WTC11 (cell line): Measurements from ENCODE around the gene NOSTRIN. TPM values are rescaled to one million over a fixed set of nuclear protein-coding genes. Genes with fewer than 3 reads are reported as not detected.

Experiments used
- ATAC-seq: fragments of 200-7000 bp; cut with Tn5 transposase; 2 replicates; pipeline ENCODE4 v1.10.0; 2021; ENCODE audit warnings: mild to moderate bottlenecking, moderate library complexity
- CTCF ChIA-PET: fragments of 300-600 bp; sonication (Branson Sonifier 250); formaldehyde crosslinking; loops from one replicate; lab custom pipeline; 2021; ENCODE audit warnings: antibody characterized with exemption; lab: Charles Lee
- POLR2A ChIA-PET: fragments of 350-600 bp; sonication (Branson Sonifier 250); formaldehyde crosslinking; loops from one replicate; lab custom pipeline; 2021; ENCODE audit warnings: antibody characterized with exemption; lab: Charles Lee
- DNase-seq: peaks from one replicate; pipeline ENCODE4 v3.0.0; 2021; ENCODE audit warnings: low spot score
- H3K27ac Mint-ChIP-seq: 2 replicates; pipeline ENCODE4 v1.8.0; 2021; ENCODE audit warnings: mixed read lengths
- H3K27me3 Mint-ChIP-seq: 2 replicates; pipeline ENCODE4 v1.8.0; 2021; ENCODE audit warnings: low read depth, mild to moderate bottlenecking, moderate library complexity, mixed read lengths
- H3K36me3 Mint-ChIP-seq: 2 replicates; pipeline ENCODE4 v1.8.0; 2021; ENCODE audit warnings: mixed read lengths
- H3K4me1 Mint-ChIP-seq: 2 replicates; pipeline ENCODE4 v1.8.0; 2022; ENCODE audit warnings: mixed read lengths
- H3K4me3 Mint-ChIP-seq: 2 replicates; pipeline ENCODE4 v1.8.0; 2021; ENCODE audit warnings: mild to moderate bottlenecking, moderate library complexity, mixed read lengths
- H3K9me3 Mint-ChIP-seq: 2 replicates; pipeline ENCODE4 v1.8.0; 2021; ENCODE audit warnings: mixed read lengths
- ATF1 ChIP-seq: sonication (generic); formaldehyde crosslinking; IDR thresholded peaks from 2 replicates; pipeline ENCODE4 v1.8.1; 2023; ENCODE audit warnings: mild to moderate bottlenecking, moderate library complexity, missing genetic modification reagents
- CBFB ChIP-seq: sonication (generic); formaldehyde crosslinking; IDR thresholded peaks from 2 replicates; pipeline ENCODE4 v1.8.1; 2022; ENCODE audit warnings: mild to moderate bottlenecking, low read depth, missing genetic modification reagents
- CREM ChIP-seq: sonication (generic); formaldehyde crosslinking; IDR thresholded peaks from 2 replicates; pipeline ENCODE4 v1.8.1; 2022; ENCODE audit warnings: mild to moderate bottlenecking, missing genetic modification reagents, moderate library complexity
- ESRRA ChIP-seq: sonication (generic); formaldehyde crosslinking; IDR thresholded peaks from 2 replicates; pipeline ENCODE4 v1.8.1; 2022; ENCODE audit warnings: mild to moderate bottlenecking, missing genetic modification reagents, borderline replicate concordance
- FOXP1 ChIP-seq: sonication (generic); formaldehyde crosslinking; IDR thresholded peaks from 2 replicates; pipeline ENCODE4 v1.8.0; 2022; ENCODE audit warnings: missing genetic modification reagents, mild to moderate bottlenecking, moderate library complexity, borderline replicate concordance
- KAT7 ChIP-seq: sonication (generic); formaldehyde crosslinking; IDR thresholded peaks from 2 replicates; pipeline ENCODE4 v1.8.1; 2023; ENCODE audit warnings: missing genetic modification reagents, mild to moderate bottlenecking, borderline replicate concordance
- MXD4 ChIP-seq: fragments of 250-450 bp; sonication (Bioruptor Pico); IDR thresholded peaks from 2 replicates; pipeline ENCODE4 v1.8.0; 2021; ENCODE audit warnings: mild to moderate bottlenecking, moderate library complexity, borderline replicate concordance
- RELA ChIP-seq: sonication (generic); formaldehyde crosslinking; IDR thresholded peaks from 2 replicates; pipeline ENCODE4 v1.8.1; 2022; ENCODE audit warnings: missing genetic modification reagents, mild to moderate bottlenecking, borderline replicate concordance
- TCF7 ChIP-seq: sonication (generic); formaldehyde crosslinking; IDR thresholded peaks from 2 replicates; pipeline ENCODE4 v1.8.0; 2022; ENCODE audit warnings: mild to moderate bottlenecking, low read depth, missing genetic modification reagents, moderate library complexity
- TEAD1 ChIP-seq: sonication (generic); formaldehyde crosslinking; IDR thresholded peaks from 2 replicates; pipeline ENCODE4 v1.8.0; 2022; ENCODE audit warnings: mild to moderate bottlenecking, missing genetic modification reagents
- TEAD4 ChIP-seq: sonication (generic); formaldehyde crosslinking; IDR thresholded peaks from 2 replicates; pipeline ENCODE4 v1.8.0; 2022; ENCODE audit warnings: mild to moderate bottlenecking, missing genetic modification reagents
- TP53 ChIP-seq: sonication (generic); formaldehyde crosslinking; IDR thresholded peaks from 2 replicates; pipeline ENCODE4 v1.8.1; 2023; ENCODE audit warnings: mild to moderate bottlenecking, missing genetic modification reagents
- ZNF219 ChIP-seq: sonication (generic); formaldehyde crosslinking; IDR thresholded peaks from 2 replicates; pipeline ENCODE4 v1.8.0; 2023; ENCODE audit warnings: missing genetic modification reagents, mild to moderate bottlenecking, borderline replicate concordance
- ZNF263 ChIP-seq: sonication (generic); formaldehyde crosslinking; IDR thresholded peaks from 2 replicates; pipeline ENCODE4 v1.8.1; 2022; ENCODE audit warnings: low read depth, mild to moderate bottlenecking, moderate library complexity, missing genetic modification reagents
- ZNF396 ChIP-seq: fragments of 250-450 bp; sonication (Bioruptor Pico); IDR thresholded peaks from 2 replicates; pipeline ENCODE4 v1.8.0; 2021; ENCODE audit warnings: mild to moderate bottlenecking, moderate library complexity, borderline replicate concordance
- ZNF423 ChIP-seq: fragments of 250-450 bp; sonication (Bioruptor Pico); IDR thresholded peaks from 2 replicates; pipeline ENCODE4 v2.1.2; 2022; ENCODE audit warnings: mild to moderate bottlenecking, moderate library complexity
- total RNA-seq: library from RNA; stranded (reverse); gene quantifications from 3 replicates; pipeline ENCODE4 v1.2.3, GENCODE V29; 2021
- TF ChIP-seq, protein P1 (sequence below): fragments of 250-450 bp; sonication (Bioruptor Pico); IDR thresholded peaks from 2 replicates; pipeline ENCODE4 v2.1.2; 2022; ENCODE audit warnings: mild to moderate bottlenecking, moderate library complexity
- TF ChIP-seq, protein P2 (sequence below): fragments of 250-450 bp; sonication (Bioruptor Pico); IDR thresholded peaks from 2 replicates; pipeline ENCODE4 v1.9.0; 2021; ENCODE audit warnings: mild to moderate bottlenecking
- TF ChIP-seq, protein P3 (sequence below): sonication (generic); formaldehyde crosslinking; conservative IDR thresholded peaks from 2 replicates; pipeline ENCODE4 v1.8.1; 2022; ENCODE audit warnings: mild to moderate bottlenecking, missing genetic modification reagents
- TF ChIP-seq, protein P4 (sequence below): sonication (generic); formaldehyde crosslinking; conservative IDR thresholded peaks from 2 replicates; pipeline ENCODE4 v1.8.1; 2023; ENCODE audit warnings: mild to moderate bottlenecking, low read depth, missing genetic modification reagents, moderate library complexity
- TF ChIP-seq, protein P5 (sequence below): sonication (generic); formaldehyde crosslinking; IDR thresholded peaks from 2 replicates; pipeline ENCODE4 v1.8.0; 2022; ENCODE audit warnings: mild to moderate bottlenecking, missing genetic modification reagents

Gene NOSTRIN
- total RNA-seq, 1 experiment from 2014 or later = 0.22 TPM

DNA sequence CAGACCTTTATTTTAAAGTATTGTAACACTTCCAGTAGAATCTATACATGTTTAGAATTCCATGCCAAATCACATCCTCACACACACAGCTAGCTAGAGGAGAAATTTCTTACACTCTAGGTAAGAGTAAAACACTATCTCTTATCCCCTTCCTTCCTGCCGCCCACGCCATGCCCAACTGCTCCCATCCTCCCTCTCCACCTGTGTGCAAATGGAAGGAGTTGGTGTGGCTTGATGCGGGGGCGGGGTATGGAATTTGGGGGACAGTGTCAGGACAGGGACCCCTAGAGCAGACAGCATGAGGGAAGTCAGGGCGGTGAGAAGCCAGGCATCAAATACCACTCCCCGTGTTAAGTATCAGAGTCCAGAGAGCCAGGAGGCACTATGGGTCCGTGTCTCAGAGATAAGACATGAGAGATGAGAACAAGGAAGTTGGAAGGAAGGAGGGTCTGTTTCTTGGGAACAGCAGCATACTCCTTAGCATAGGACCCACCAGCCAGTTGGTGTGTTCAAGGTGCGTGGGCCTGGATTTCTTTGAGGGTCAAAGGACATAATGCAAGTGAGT lies 48.6 kb upstream of the NOSTRIN start (continued):
- no peak for TF ChIP-seq ESRRA (CRISPR knock-in tag)
- no peak for TF ChIP-seq FOXP1
- TF ChIP-seq RELA = no peak
- TF ChIP-seq, protein P1, sequence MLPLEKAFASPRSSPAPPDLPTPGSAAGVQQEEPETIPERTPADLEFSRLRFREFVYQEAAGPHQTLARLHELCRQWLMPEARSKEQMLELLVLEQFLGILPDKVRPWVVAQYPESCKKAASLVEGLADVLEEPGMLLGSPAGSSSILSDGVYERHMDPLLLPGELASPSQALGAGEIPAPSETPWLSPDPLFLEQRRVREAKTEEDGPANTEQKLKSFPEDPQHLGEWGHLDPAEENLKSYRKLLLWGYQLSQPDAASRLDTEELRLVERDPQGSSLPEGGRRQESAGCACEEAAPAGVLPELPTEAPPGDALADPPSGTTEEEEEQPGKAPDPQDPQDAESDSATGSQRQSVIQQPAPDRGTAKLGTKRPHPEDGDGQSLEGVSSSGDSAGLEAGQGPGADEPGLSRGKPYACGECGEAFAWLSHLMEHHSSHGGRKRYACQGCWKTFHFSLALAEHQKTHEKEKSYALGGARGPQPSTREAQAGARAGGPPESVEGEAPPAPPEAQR (CRISPR knock-in tag) = no peak
- TF ChIP-seq, protein P2, sequence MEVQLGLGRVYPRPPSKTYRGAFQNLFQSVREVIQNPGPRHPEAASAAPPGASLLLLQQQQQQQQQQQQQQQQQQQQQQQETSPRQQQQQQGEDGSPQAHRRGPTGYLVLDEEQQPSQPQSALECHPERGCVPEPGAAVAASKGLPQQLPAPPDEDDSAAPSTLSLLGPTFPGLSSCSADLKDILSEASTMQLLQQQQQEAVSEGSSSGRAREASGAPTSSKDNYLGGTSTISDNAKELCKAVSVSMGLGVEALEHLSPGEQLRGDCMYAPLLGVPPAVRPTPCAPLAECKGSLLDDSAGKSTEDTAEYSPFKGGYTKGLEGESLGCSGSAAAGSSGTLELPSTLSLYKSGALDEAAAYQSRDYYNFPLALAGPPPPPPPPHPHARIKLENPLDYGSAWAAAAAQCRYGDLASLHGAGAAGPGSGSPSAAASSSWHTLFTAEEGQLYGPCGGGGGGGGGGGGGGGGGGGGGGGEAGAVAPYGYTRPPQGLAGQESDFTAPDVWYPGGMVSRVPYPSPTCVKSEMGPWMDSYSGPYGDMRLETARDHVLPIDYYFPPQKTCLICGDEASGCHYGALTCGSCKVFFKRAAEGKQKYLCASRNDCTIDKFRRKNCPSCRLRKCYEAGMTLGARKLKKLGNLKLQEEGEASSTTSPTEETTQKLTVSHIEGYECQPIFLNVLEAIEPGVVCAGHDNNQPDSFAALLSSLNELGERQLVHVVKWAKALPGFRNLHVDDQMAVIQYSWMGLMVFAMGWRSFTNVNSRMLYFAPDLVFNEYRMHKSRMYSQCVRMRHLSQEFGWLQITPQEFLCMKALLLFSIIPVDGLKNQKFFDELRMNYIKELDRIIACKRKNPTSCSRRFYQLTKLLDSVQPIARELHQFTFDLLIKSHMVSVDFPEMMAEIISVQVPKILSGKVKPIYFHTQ (CRISPR knock-in tag) = no peak
- TF ChIP-seq, protein P3, sequence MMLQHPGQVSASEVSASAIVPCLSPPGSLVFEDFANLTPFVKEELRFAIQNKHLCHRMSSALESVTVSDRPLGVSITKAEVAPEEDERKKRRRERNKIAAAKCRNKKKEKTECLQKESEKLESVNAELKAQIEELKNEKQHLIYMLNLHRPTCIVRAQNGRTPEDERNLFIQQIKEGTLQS (CRISPR knock-in tag) = no peak
- TF ChIP-seq CBFB (CRISPR knock-in tag) = no peak

DNA sequence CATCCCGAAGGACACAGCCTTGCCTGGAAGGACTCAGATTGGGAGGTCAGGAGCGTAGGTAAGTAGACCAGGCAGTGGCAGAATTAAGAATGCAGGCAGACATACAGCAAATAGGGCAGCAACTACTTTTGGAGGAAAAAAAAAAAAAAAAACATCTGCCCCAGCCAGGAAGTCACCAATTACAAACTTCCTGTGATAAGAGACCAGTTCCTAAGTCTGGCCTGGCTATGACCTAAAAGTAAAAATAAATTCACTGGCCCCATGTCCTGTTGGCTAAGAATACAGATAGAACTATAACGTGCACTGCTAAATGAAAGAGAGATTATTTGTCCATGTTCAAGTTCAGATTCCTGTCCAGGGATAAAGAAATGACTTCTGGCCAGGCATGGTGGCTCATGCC lies 45.2 kb upstream of the NOSTRIN start:
- DNase-seq = no peak
- Mint-ChIP-seq H3K9me3 (no peaks in the 10 kb centered on the region), H3K4me1 (peaks cover 6% of the 10 kb centered on the region), H3K36me3 (no peaks in the 10 kb centered on the region), H3K27me3 (no peaks in the 10 kb centered on the region), H3K27ac (0 out of 2 replicates have a peak overlapping the region, but pooled peaks have one; percentile 1), H3K4me3 (no peak overlapping the region)
- CTCF ChIA-PET = interaction anchor here (1.2 kb wide), 1 partner anchor 17 kb away, joined by 4 read pairs; no protein-coding TSS in a partner anchor
- TF ChIP-seq ZNF263 = no peak
- TF ChIP-seq CREM (CRISPR knock-in tag) = no peak
- TF ChIP-seq TP53 = no peak
- no peak for TF ChIP-seq KAT7
- no peak for TF ChIP-seq ZNF219 (CRISPR knock-in tag)
- no peak for TF ChIP-seq FOXP1
- TF ChIP-seq ZNF423 (CRISPR knock-in tag) = no peak
- TF ChIP-seq MXD4 (CRISPR knock-in tag) = no peak
- no peak for TF ChIP-seq TCF7 (CRISPR knock-in tag)
- TF ChIP-seq, protein P4, sequence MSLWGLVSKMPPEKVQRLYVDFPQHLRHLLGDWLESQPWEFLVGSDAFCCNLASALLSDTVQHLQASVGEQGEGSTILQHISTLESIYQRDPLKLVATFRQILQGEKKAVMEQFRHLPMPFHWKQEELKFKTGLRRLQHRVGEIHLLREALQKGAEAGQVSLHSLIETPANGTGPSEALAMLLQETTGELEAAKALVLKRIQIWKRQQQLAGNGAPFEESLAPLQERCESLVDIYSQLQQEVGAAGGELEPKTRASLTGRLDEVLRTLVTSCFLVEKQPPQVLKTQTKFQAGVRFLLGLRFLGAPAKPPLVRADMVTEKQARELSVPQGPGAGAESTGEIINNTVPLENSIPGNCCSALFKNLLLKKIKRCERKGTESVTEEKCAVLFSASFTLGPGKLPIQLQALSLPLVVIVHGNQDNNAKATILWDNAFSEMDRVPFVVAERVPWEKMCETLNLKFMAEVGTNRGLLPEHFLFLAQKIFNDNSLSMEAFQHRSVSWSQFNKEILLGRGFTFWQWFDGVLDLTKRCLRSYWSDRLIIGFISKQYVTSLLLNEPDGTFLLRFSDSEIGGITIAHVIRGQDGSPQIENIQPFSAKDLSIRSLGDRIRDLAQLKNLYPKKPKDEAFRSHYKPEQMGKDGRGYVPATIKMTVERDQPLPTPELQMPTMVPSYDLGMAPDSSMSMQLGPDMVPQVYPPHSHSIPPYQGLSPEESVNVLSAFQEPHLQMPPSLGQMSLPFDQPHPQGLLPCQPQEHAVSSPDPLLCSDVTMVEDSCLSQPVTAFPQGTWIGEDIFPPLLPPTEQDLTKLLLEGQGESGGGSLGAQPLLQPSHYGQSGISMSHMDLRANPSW (CRISPR knock-in tag) = no peak
- no peak for TF ChIP-seq ESRRA (CRISPR knock-in tag)
- no peak for TF ChIP-seq TEAD4 (CRISPR knock-in tag)
- TF ChIP-seq, protein P5, sequence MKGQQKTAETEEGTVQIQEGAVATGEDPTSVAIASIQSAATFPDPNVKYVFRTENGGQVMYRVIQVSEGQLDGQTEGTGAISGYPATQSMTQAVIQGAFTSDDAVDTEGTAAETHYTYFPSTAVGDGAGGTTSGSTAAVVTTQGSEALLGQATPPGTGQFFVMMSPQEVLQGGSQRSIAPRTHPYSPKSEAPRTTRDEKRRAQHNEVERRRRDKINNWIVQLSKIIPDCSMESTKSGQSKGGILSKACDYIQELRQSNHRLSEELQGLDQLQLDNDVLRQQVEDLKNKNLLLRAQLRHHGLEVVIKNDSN = no peak
- TF ChIP-seq ATF1 = no peak
- no peak for TF ChIP-seq TEAD1 (CRISPR knock-in tag)
- no peak for TF ChIP-seq ZNF396
- POLR2A ChIA-PET = no interaction called here
- no peak for ATAC-seq
